HG02610 (cell line): ENCODE data around the gene TMEM212.
"Not testable (repeated sequence)": the region's sequence is repeated elsewhere in the genome, so short reads cannot be mapped to it uniquely, and the experiment has no call there.

Experiments used
- ATAC-seq: cut with Tn5 transposase; IDR thresholded peaks from one replicate; pipeline ENCODE4 v1.9.1; 2021; ENCODE audit warnings: mild to moderate bottlenecking, moderate library complexity; ENCODE audit not compliant: unreplicated experiment

TMEM212 gene

GRCh38 chr3:171851660-171852058 is 8.5 kb downstream of the TMEM212 start:
- no peak for ATAC-seq

DNA sequence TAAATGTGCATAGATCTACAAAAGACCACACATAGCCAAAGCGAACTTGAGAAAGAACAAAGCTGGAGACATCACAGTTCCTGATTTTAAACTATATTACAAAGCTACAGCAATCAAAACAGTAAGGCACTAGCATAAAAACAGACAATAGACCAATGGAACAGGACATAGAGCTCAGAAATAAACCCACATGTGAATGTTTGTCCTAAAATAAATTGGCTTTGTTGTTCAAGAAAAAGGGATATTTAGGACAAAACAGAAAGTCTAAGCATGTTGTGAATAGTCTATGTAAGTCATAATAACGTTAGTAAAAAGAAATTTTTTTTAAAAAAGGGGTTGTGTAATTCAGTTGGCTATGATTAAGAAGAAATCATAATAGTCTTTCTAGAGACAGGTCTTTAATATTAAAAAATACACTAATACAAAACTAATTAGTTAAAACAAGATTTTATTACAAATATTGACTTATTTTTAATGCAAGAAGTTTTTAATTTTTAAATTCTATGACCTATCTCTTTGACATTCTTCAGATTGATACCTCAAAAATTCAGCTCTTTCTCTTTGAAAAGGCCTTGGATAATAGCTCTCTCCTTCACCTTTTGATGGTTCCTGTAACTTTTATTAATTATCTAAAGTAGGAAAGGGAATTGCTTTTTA is 11.6 kb downstream of the TMEM212 start:
- ATAC-seq: no peak

DNA sequence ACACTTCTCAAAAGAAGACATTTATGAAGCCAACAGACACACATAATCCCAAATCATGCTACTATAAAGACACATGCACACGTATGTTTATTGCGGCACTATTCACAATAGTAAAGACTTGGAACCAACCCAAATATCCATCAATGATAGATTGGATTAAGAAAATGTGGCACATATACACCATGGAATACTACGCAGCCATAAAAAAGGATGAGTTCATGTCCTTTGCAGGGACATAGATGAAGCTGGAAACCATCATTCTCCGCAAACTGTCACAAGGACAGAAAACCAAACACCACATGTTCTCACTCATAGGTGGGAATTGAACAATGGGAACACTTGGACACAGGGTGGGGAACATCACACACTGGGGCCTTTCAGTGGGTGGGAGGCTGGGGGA is 15.6 kb downstream of the TMEM212 start:
- ATAC-seq: not testable (repeated sequence)

- ATAC-seq: no peak
Observed at GRCh38 chr3:171860830-171861535, 17.8 kb downstream of the TMEM212 start.

GRCh38 chr3:171862392-171862791 is 19.2 kb downstream of the TMEM212 start:
- no peak for ATAC-seq

GRCh38 chr3:171862993-171863521 is 19.9 kb downstream of the TMEM212 start:
- ATAC-seq: no peak

GRCh38 chr3:171863920-171864319 is 20.8 kb downstream of the TMEM212 start:
- ATAC-seq: no peak

- ATAC-seq: no peak
Observed at GRCh38 chr3:171865191-171865865, 22.2 kb downstream of the TMEM212 start.

DNA sequence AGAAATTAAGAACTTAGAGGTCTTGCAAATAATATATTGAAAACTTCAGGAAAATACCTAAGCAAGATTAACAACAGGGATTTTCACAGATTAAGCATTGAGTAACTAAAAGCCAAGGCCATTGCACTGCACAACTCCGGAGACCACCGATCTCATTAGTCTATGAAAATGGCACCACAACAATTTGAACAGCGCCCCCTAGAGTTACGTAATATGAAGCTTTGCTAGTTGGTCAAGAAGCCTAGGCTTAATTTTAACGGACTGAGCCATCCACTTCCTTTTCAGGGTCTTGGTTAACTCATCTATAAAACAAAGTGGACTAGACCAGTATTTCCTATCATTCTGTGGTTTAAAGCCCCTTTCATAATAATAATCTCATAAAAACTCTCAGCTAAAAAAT is 24.8 kb downstream of the TMEM212 start:
- no peak for ATAC-seq

- ATAC-seq: no peak
Observed at GRCh38 chr3:171871392-171872274, 28.5 kb downstream of the TMEM212 start.

- ATAC-seq: no peak
Observed at GRCh38 chr3:171873580-171873979, 30.4 kb downstream of the TMEM212 start.

GRCh38 chr3:171874251-171874681 is 31.1 kb downstream of the TMEM212 start:
- no peak for ATAC-seq

DNA sequence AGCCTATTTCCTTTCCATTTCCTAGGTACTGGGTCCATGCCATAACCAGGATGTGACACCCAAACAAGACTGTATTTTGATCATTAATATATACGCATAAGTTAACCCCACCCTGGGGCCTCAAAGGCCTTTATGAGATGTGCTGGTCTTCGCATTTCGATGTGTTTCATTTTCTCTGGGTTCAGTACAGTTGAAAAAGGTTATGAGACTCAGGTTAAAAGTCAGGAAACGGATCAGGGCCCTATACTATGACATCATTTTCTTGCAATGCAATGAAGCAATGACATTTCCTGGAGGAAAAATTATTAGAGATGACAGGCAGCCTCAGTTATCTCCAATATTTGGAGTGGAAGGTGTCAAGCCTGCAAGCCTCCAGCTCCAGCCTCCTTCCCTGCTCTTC is 31.7 kb downstream of the TMEM212 start:
- ATAC-seq: no peak

DNA sequence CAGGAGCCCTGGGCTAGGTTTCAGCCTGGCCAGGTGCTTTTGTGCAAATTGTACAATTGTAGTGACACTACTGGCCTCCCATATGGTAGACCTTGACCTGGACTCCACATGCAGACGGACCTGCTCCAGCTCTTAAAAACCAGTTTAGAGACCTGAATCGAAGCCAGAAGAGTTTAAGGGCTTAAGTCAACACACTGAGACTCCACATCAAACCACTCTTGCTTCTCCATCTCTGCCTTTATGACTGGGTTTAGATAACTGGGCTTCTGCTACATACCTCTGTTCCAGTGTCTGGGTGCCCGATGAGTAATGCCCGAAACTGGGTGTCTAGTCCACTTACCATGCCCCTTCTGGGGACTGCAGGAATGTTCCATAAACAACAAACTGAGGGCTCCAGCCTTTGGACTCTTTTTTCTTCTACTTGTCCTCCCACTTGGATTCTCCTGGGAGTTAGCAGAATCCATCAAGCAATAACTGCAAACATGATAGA is 32.8 kb downstream of the TMEM212 start:
- ATAC-seq: no peak

GRCh38 chr3:171876680-171877147 is 33.6 kb downstream of the TMEM212 start:
- ATAC-seq: no peak

DNA sequence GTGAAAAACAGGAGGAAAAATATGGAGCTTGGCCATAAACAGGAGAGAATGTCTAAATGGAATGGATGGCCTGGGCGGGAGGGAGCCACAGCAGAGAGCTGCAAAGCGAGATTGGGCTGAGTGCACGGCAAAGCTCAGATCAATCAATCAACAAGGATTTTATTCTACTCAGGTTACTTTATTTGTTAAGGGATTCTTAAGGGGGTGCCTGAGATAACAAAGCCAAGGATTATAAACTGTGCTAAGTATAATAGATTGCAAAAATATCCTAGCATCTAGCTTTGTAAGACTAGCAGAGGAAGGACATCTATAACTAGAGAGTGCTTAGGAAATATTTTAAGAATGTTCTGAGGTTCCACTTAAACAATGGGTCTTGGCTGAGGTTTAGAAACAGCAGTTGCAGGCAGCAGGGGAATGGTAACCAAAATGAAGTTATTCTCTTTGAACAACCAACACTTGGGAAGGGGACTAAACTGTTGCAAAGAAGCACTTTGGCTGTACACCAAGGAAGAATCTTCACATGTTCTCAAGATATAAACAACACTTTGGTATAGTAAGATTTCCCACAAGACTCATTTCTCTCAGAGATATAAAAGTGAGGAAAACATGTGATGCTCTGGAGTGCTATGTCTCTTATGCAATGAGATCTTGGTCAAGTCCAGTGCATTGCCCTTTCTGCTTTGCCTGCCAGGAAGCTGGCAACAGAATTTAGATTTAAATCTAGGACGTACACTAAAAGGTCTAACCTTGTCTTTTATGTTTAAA is 35.5 kb downstream of the TMEM212 start:
- no peak for ATAC-seq

DNA sequence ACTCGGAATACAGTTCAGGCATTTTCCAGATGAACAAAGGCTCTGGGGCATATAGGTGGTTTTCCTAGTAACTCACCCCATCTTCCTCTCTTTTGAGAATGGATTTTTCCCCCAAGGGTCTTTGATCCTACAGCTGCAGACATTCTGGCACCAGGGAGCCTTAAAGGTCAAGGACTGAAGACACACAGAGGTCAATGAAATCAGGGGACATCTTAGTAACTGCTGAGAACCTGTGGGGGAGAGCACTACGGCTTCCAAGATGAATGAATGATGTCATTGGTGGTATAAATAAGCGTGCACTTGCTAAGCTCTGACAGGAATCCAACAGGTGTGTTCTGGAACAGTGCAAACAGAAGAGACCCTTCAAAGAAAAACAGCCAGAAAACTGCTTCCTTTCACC is 36.3 kb downstream of the TMEM212 start:
- no peak for ATAC-seq

- ATAC-seq: no peak
Observed at GRCh38 chr3:171880101-171880870, 37.1 kb downstream of the TMEM212 start.

- no peak for ATAC-seq
Observed at GRCh38 chr3:171881251-171881650, 38.1 kb downstream of the TMEM212 start.
